ENCODE measurements around the gene RFNG. TPM values are rescaled to one million over a fixed set of nuclear protein-coding genes. Genes with fewer than 3 reads are reported as not detected.
A peak's percentile ranks its signal among the peaks of the same experiment; 100 is the strongest.

Gene RFNG
- total RNA-seq, 2 donors from 2014 or later = 30.6 to 32.1 TPM

DNA sequence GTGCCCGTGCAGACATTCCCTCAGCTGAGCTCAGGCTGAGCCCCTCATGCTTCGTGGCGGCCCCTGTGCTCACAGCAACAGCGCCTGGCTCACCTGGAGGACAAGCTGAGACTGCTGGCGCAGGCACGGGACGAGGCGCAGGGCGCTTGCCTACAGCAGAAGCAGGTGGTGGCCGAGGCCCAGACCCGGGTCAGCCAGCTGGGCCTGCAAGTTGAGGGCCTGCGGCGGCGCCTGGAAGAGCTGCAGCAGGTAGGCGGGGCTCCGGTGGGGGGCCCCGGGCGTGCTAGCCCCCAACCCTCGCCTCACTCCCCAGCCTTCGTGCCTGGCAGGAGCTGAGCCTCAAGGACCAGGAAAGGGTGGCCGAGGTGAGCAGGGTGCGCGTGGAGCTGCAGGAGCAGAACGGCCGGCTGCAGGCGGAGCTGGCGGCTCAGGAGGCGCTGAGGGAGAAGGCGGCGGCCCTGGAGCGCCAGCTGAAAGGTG is 21.6 kb downstream of the RFNG start:
- Histone ChIP-seq H3K27ac (no peak overlapping the region), H3K36me3 (no peaks in the 10 kb centered on the region), H3K4me1 (peaks cover 10% of the 10 kb centered on the region), H3K9me3 (no peaks in the 10 kb centered on the region), H3K27me3 (no peaks in the 10 kb centered on the region), H3K4me3 (peak overlapping the region; percentile 47), H3K9ac (ENCODE audit: low read depth in 2 of 2, low read length in 2 of 2) (peak overlapping the region in 1 of 2 donors; percentile 43)
- TF ChIP-seq, protein P1, sequence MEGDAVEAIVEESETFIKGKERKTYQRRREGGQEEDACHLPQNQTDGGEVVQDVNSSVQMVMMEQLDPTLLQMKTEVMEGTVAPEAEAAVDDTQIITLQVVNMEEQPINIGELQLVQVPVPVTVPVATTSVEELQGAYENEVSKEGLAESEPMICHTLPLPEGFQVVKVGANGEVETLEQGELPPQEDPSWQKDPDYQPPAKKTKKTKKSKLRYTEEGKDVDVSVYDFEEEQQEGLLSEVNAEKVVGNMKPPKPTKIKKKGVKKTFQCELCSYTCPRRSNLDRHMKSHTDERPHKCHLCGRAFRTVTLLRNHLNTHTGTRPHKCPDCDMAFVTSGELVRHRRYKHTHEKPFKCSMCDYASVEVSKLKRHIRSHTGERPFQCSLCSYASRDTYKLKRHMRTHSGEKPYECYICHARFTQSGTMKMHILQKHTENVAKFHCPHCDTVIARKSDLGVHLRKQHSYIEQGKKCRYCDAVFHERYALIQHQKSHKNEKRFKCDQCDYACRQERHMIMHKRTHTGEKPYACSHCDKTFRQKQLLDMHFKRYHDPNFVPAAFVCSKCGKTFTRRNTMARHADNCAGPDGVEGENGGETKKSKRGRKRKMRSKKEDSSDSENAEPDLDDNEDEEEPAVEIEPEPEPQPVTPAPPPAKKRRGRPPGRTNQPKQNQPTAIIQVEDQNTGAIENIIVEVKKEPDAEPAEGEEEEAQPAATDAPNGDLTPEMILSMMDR (IDR thresholded peaks at IDR 0.05) = no peak
- intact Hi-C loops (cut with DNase I) = loop anchor here (2.0 to 10.0 kb wide), 2 partner anchors 119 to 295 kb away; no protein-coding TSS in a partner anchor
- DNase-seq = no peak

- Histone ChIP-seq H3K27me3 (no peaks in the 10 kb centered on the region), H3K4me3 (no peak overlapping the region), H3K9me3 (no peaks in the 10 kb centered on the region), H3K4me1 (peaks cover 10% of the 10 kb centered on the region), H3K36me3 (no peaks in the 10 kb centered on the region), H3K9ac (ENCODE audit: low read depth in 2 of 2, low read length in 2 of 2) (no peak overlapping the region), H3K27ac (no peak overlapping the region)
- intact Hi-C loops (cut with DNase I) = no loop called here
- TF ChIP-seq, protein P1 (IDR thresholded peaks at IDR 0.05) = no peak
- DNase-seq = no peak
Observed at GRCh38 chr17:82029391-82029790, 22.2 kb downstream of the RFNG start.

DNA sequence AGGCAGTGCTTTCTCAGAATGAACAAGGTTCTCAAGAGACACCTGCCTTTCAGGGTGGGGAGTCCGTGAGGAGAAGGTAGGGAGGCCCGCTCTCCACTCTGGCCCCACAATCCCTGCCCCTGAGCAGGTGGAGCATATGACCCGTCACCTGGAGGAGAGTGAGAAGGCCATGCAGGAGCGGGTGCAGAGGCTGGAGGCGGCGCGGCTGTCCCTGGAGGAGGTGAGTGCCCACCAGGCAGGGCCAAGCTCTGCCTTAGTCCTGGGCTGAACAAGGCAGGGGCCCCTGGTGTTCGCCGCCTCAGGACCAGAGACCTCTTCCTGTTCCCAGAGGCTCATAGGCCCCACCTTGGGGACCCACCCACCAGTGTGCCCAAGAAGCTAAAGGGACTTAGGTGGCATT is 22.6 kb downstream of the RFNG start:
- Histone ChIP-seq H3K9ac (ENCODE audit: low read depth in 2 of 2, low read length in 2 of 2) (no peak overlapping the region), H3K27me3 (no peaks in the 10 kb centered on the region), H3K4me1 (peaks cover 12% of the 10 kb centered on the region), H3K27ac (no peak overlapping the region), H3K4me3 (no peak overlapping the region), H3K9me3 (no peaks in the 10 kb centered on the region), H3K36me3 (no peaks in the 10 kb centered on the region)
- TF ChIP-seq, protein P1 (IDR thresholded peaks at IDR 0.05) = no peak
- intact Hi-C loops (cut with DNase I) = no loop called here
- no peak for DNase-seq

DNA sequence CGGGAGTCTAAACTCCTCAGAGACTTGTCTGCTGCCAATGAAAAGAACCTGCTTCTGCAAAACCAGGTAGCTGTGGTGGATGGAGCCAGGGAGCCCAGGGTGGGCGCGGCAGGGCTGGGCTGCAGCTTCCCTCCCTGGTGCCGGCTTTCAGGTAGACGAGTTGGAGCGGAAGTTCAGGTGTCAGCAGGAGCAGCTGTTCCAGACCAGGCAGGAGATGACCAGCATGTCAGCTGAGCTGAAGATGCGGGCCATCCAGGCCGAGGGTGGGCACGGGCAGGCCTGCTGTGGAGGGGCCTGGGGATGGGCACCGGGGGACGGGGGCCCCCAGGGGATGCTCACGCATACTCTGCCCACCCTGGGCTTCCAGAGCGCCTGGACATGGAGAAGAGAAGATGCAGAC is 23.4 kb downstream of the RFNG start:
- no peak for DNase-seq
- H3K36me3 ChIP-seq = no peaks in the 10 kb centered on the region
- H3K4me1 ChIP-seq = peaks cover 14% of the 10 kb centered on the region
- no peaks in the 10 kb centered on the region for H3K9me3 ChIP-seq
- H3K4me3 ChIP-seq = no peak overlapping the region
- intact Hi-C loops (cut with DNase I) = no loop called here
- no peak overlapping the region for H3K27ac ChIP-seq
- no peaks in the 10 kb centered on the region for H3K27me3 ChIP-seq
- TF ChIP-seq, protein P1 (IDR thresholded peaks at IDR 0.05) = no peak
- no peak overlapping the region for H3K9ac ChIP-seq (ENCODE audit: low read depth in 2 of 2, low read length in 2 of 2)

- TF ChIP-seq, protein P1 (IDR thresholded peaks at IDR 0.05) = no peak
- Histone ChIP-seq H3K9ac (ENCODE audit: low read depth in 2 of 2, low read length in 2 of 2) (no peak overlapping the region), H3K27ac (no peak overlapping the region), H3K9me3 (no peaks in the 10 kb centered on the region), H3K4me3 (no peak overlapping the region), H3K36me3 (no peaks in the 10 kb centered on the region), H3K4me1 (peaks cover 23% of the 10 kb centered on the region), H3K27me3 (no peaks in the 10 kb centered on the region)
- intact Hi-C loops (cut with DNase I) = no loop called here
- DNase-seq = no peak
Observed at GRCh38 chr17:82025401-82026107, 26.1 kb downstream of the RFNG start.

Data from colonic mucosa (tissue), 4 donors.